HG02571 (cell line): ENCODE results near the gene ATP5ME.

Experiments used
- ATAC-seq: cut with Tn5 transposase; IDR thresholded peaks from one replicate; pipeline ENCODE4 v1.9.1; 2021; ENCODE audit warnings: mild to moderate bottlenecking, moderate library complexity; ENCODE audit not compliant: unreplicated experiment

ATP5ME gene

GRCh38 chr4:623914-624566 is 50.0 kb downstream of the ATP5ME start:
- no peak for ATAC-seq

GRCh38 chr4:622996-623913 is 50.8 kb downstream of the ATP5ME start:
- ATAC-seq: no peak
